HEK293T (cell line): ENCODE measurements around the gene DRC1.

Experiments
- FOXK2 ChIP-seq: fragments of 450-650 bp; IDR thresholded peaks from 2 replicates; pipeline ENCODE4 v1.6.1; 2016; ENCODE audit warnings: mild to moderate bottlenecking
- FOXM1 ChIP-seq: fragments of 450-650 bp; IDR thresholded peaks from 2 replicates; pipeline ENCODE4 v1.6.1; 2017; ENCODE audit warnings: mild to moderate bottlenecking, borderline replicate concordance
- LEF1 ChIP-seq: fragments of 450-650 bp; IDR thresholded peaks from 2 replicates; pipeline ENCODE4 v1.6.1; 2017; ENCODE audit warnings: mild to moderate bottlenecking, borderline replicate concordance
- SP1 ChIP-seq: fragments of 450-650 bp; IDR thresholded peaks from 2 replicates; pipeline ENCODE4 v1.6.1; 2017
- SUZ12 ChIP-seq: fragments of 450-650 bp; IDR thresholded peaks from 2 replicates; pipeline ENCODE4 v1.6.1; 2016; ENCODE audit warnings: mild to moderate bottlenecking
- TARDBP ChIP-seq: fragments of 450-650 bp; IDR thresholded peaks from 2 replicates; pipeline ENCODE4 v1.6.1; 2016
- ZNF384 ChIP-seq: fragments of 450-650 bp; IDR thresholded peaks from 2 replicates; pipeline ENCODE4 v1.6.1; 2016
- TF ChIP-seq, protein P1 (sequence below): fragments of 450-650 bp; IDR thresholded peaks from 2 replicates; pipeline ENCODE4 v1.6.1; 2016

DNA sequence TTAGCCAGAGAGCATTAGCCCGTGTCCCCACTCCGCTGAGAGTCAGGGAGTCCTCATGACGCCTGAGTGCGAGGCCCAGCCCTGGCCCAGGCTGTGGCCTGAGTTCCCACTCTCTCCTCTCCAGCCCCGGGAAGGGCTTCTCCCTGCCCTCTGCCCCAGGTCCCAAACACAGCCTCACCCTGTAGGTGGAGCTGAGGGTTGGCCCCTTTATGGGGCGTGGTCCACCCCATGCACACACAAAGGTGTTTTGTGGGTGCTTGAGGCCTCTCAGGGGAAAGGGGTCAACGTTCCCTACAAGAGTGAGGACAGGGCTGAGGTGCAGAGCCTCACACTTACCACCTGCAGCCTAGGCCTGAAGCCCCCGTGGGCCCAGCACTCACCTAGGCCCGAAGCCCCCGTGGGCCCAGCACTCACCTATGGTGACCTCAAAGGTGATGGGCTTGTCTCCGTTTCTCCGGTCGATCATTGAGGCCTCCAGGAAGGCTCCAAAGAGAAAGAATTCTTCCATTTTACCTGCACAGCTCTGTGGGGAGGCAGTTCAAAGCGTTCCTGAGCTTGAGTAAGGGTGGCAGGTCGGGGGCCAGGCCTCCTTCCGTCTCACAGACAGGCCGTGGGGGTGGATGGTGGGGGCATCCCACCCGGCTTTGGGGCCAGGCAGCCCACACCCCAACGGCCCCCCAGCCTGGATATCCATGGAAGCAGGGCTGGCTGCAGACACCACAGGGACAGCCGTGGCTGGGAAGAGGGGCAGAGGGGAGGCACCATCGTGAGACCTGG lies 78.3 kb downstream of the DRC1 start:
- TF ChIP-seq ZNF384 (no peak), SUZ12 (no peak), FOXK2 (no peak), SP1 (no peak), FOXM1 (no peak), TARDBP (no peak), LEF1 (no peak)
- TF ChIP-seq, protein P1, sequence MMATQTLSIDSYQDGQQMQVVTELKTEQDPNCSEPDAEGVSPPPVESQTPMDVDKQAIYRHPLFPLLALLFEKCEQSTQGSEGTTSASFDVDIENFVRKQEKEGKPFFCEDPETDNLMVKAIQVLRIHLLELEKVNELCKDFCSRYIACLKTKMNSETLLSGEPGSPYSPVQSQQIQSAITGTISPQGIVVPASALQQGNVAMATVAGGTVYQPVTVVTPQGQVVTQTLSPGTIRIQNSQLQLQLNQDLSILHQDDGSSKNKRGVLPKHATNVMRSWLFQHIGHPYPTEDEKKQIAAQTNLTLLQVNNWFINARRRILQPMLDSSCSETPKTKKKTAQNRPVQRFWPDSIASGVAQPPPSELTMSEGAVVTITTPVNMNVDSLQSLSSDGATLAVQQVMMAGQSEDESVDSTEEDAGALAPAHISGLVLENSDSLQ, result no peak
